Thyroid gland (tissue), 4 donors: ENCODE results near the gene DYNLT1.

Experiments used
- CTCF ChIP-seq, 6 experiments: fragments of 200-600 bp in 3 of 6; fragments of 450-650 bp in 3 of 6; sonication (generic) in 3 of 6; IDR thresholded peaks; one replicate each; pipeline ENCODE4 v1.5.1; 2016 to 2019; ENCODE audit warnings: antibody characterized with exemption in 6 of 6, mild to moderate bottlenecking in 2 of 6, inconsistent platforms in 1 of 6, moderate library complexity in 1 of 6
- POLR2A ChIP-seq, 2 donors: fragments of 450-650 bp; IDR thresholded peaks; one replicate each; pipeline ENCODE4 v1.6.1; 2017; ENCODE audit warnings: antibody characterized with exemption in 2 of 2, mild to moderate bottlenecking in 2 of 2, moderate library complexity in 1 of 2

GRCh38 chr6:158640519-158640918 is 4.0 kb downstream of the DYNLT1 start:
- no peak for TF ChIP-seq CTCF (IDR thresholded peaks at IDR 0.05)
- TF ChIP-seq POLR2A (IDR thresholded peaks at IDR 0.05): no peak
